Measurements from ENCODE around the gene PACSIN1. TPM values are rescaled to one million over a fixed set of nuclear protein-coding genes. Genes with fewer than 3 reads are reported as not detected.

Gene PACSIN1
- total RNA-seq, 1 experiment from 2014 or later, result 7.0 TPM

DNA sequence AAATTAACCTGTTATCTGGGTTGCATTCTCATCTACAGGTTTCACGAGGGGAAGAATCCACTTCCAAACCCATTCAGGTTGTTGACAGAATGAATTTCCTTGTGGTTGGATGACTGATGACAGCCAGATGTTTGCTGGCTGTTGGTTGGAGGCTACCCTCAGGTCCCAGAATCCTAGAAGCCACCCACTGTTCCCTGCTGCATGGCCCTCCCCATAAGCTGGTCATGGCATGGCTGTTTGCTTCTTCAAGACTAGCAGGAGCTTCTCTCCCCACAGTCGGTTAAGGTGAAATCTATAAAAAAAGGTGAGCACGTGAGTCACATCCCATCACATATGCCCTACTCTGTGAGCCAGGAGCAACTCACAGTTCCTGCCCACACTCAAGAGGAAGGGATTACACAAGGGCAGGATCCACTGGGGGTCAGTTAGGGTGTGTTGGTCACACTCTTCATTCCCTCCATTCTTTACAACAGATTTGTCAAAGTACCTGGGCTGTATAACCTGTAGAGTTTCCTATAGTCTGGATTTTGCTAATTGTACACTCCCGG lies 20.5 kb upstream of the PACSIN1 start:
- H2BK120ac ChIP-seq (ENCODE audit: low read depth, low read length, poor library complexity, severe bottlenecking), result no peak overlapping the region
- TF ChIP-seq, protein P1, sequence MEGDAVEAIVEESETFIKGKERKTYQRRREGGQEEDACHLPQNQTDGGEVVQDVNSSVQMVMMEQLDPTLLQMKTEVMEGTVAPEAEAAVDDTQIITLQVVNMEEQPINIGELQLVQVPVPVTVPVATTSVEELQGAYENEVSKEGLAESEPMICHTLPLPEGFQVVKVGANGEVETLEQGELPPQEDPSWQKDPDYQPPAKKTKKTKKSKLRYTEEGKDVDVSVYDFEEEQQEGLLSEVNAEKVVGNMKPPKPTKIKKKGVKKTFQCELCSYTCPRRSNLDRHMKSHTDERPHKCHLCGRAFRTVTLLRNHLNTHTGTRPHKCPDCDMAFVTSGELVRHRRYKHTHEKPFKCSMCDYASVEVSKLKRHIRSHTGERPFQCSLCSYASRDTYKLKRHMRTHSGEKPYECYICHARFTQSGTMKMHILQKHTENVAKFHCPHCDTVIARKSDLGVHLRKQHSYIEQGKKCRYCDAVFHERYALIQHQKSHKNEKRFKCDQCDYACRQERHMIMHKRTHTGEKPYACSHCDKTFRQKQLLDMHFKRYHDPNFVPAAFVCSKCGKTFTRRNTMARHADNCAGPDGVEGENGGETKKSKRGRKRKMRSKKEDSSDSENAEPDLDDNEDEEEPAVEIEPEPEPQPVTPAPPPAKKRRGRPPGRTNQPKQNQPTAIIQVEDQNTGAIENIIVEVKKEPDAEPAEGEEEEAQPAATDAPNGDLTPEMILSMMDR (conservative IDR thresholded peaks at IDR 0.05), result no peak
- H4K5ac ChIP-seq (ENCODE audit: insufficient read length, low read depth, low read length), result no peak overlapping the region

More for the DNA sequence above, 20.5 kb upstream of the PACSIN1 start:
- H2AK5ac ChIP-seq (ENCODE audit: insufficient read length, low read length), result no peak overlapping the region
- H3K4ac ChIP-seq (ENCODE audit: low read depth, low read length), result no peak overlapping the region
- H3K18ac ChIP-seq (ENCODE audit: insufficient read length, low read depth, low read length), result no peak overlapping the region
- H3K23me2 ChIP-seq (ENCODE audit: insufficient read length, low read depth, low read length, poor library complexity, severe bottlenecking), result no peaks in the 10 kb centered on the region
- no peak overlapping the region for H3T11ph ChIP-seq (ENCODE audit: low read length)
- no peak overlapping the region for H3K14ac ChIP-seq (ENCODE audit: insufficient read depth, low read length)
- H3K27ac ChIP-seq (ENCODE audit: insufficient read length, low read depth, low read length), result no peak overlapping the region
- H3K56ac ChIP-seq (ENCODE audit: insufficient read length, low read depth, low read length), result no peak overlapping the region
- no peaks in the 10 kb centered on the region for H3K36me3 Mint-ChIP-seq (ENCODE audit: insufficient read depth in 1 of 3, low read depth in 3 of 3)
- peaks cover 8 to 11% of the 10 kb centered on the region in 2 experiments for H3K4me1 Mint-ChIP-seq
- H2BK12ac ChIP-seq (ENCODE audit: insufficient read length, low read depth, low read length), result no peak overlapping the region
- H3K27me3 ChIP-seq (ENCODE audit: insufficient read depth, low read length), result no peaks in the 10 kb centered on the region
- no peak overlapping the region for H2BK5ac ChIP-seq (ENCODE audit: insufficient read length, low read length)
- no CpG with 5 or more reads among the region's 4 CpGs for WGBS (ENCODE audit: extremely low coverage, insufficient read length, low lambda C conversion rate)
- H4K20me1 ChIP-seq (ENCODE audit: control insufficient read depth, insufficient read depth, insufficient read length), result no peaks in the 10 kb centered on the region
- H2BK20ac ChIP-seq (ENCODE audit: low read depth, low read length, poor library complexity, severe bottlenecking), result no peak overlapping the region
- no peak overlapping the region for H3K4me2 ChIP-seq (ENCODE audit: insufficient read depth, insufficient read length, low read length)
- no peak overlapping the region for H2AFZ ChIP-seq (ENCODE audit: low read length)
- H3K9ac ChIP-seq (ENCODE audit: extremely low read depth, insufficient read length, low read length), result no peak overlapping the region
- peak overlapping the region; percentile 93 for H3K23ac ChIP-seq (ENCODE audit: insufficient read length, low read depth, low read length)
- no peak overlapping the region for H4K8ac ChIP-seq (replicated peaks; ENCODE audit: insufficient read length, low read depth, low read length)
- H3K9me3 Mint-ChIP-seq, result no peaks in the 10 kb centered on the region
- no peak overlapping the region for H2BK15ac ChIP-seq (ENCODE audit: low read depth, low read length)
- no peaks in the 10 kb centered on the region for H3K4me1 ChIP-seq (ENCODE audit: insufficient read depth, low read length)
- peaks cover 2% of the 10 kb centered on the region; the same call in 1 of the 2 replicates for H3K27me3 Mint-ChIP-seq (ENCODE audit: low read depth)
- no peak for DNase-seq
- no peak overlapping the region for H3K4me3 Mint-ChIP-seq
- no peak overlapping the region for H3K27ac Mint-ChIP-seq
- no peaks in the 10 kb centered on the region for H3K9me3 ChIP-seq (ENCODE audit: control insufficient read depth, low read depth, low read length)
- H4K91ac ChIP-seq (ENCODE audit: insufficient read length, low read depth, low read length), result no peak overlapping the region
- no peaks in the 10 kb centered on the region for H3K79me2 ChIP-seq (ENCODE audit: insufficient read depth, low read length)
- no peaks in the 10 kb centered on the region for H3K79me1 ChIP-seq (ENCODE audit: insufficient read depth, low read depth, low read length, poor library complexity, severe bottlenecking)
